Neural crest cell (in vitro differentiated cells): ENCODE measurements around the gene BGN. TPM values are rescaled to one million over a fixed set of nuclear protein-coding genes. Genes with fewer than 3 reads are reported as not detected.
A peak's percentile ranks its signal among the peaks of the same experiment; 100 is the strongest.

ENCODE experiments used
- DNase-seq: peaks from one replicate; pipeline ENCODE4 v3.0.0; 2021; ENCODE audit warnings: low read depth, mixed read lengths, low spot score
- H3K27ac Mint-ChIP-seq: one replicate; pipeline ENCODE4 v1.8.0; 2021; ENCODE audit warnings: mild to moderate bottlenecking, mixed read lengths; ENCODE audit not compliant: unreplicated experiment
- H3K27me3 Mint-ChIP-seq: 2 replicates; pipeline ENCODE4 v1.8.0; 2021; ENCODE audit warnings: low read depth, mild to moderate bottlenecking, mixed read lengths
- H3K36me3 Mint-ChIP-seq: 2 replicates; pipeline ENCODE4 v1.8.0; 2021; ENCODE audit warnings: low read depth, mild to moderate bottlenecking, mixed read lengths
- H3K4me1 Mint-ChIP-seq: 2 replicates; pipeline ENCODE4 v1.8.0; 2021; ENCODE audit warnings: mixed read lengths
- H3K4me3 Mint-ChIP-seq: one replicate; pipeline ENCODE4 v1.8.0; 2021; ENCODE audit warnings: mild to moderate bottlenecking, mixed read lengths
- H3K9me3 Mint-ChIP-seq: 2 replicates; pipeline ENCODE4 v1.8.0; 2021; ENCODE audit warnings: mixed read lengths
- CTCF ChIP-seq: fragments of 200-600 bp; sonication (generic); conservative IDR thresholded peaks from 2 replicates; pipeline ENCODE4 v1.5.0; 2021; ENCODE audit warnings: antibody characterized with exemption, mild to moderate bottlenecking
- total RNA-seq: library from RNA; stranded (reverse); gene quantifications from 2 replicates; pipeline ENCODE4 v1.2.1, GENCODE V29; 2021

Gene BGN
- total RNA-seq, 1 donor from 2014 or later, result 80.6 TPM

- Mint-ChIP-seq H3K36me3 (peaks cover 7% of the 10 kb centered on the region), H3K27me3 (no peaks in the 10 kb centered on the region)
Measured at GRCh38 chrX:153504445-153505016, 9.8 kb downstream of the BGN start.

GRCh38 chrX:153505361-153505760, 10.6 kb downstream of the BGN start:
- Mint-ChIP-seq H3K4me3 (no peak overlapping the region), H3K4me1 (peaks cover 7% of the 10 kb centered on the region), H3K27ac (no peak overlapping the region), H3K9me3 (peaks cover 7% of the 10 kb centered on the region), H3K36me3 (peaks cover 7% of the 10 kb centered on the region), H3K27me3 (no peaks in the 10 kb centered on the region)
- no peak for TF ChIP-seq CTCF
- no peak for DNase-seq

More at GRCh38 chrX:153504445-153505016, 9.8 kb downstream of the BGN start:
- no peak overlapping the region for H3K4me3 Mint-ChIP-seq
- H3K4me1 Mint-ChIP-seq, result peaks cover 7% of the 10 kb centered on the region
- no peak for DNase-seq
- TF ChIP-seq CTCF, result no peak
- no peak overlapping the region for H3K27ac Mint-ChIP-seq
- H3K9me3 Mint-ChIP-seq, result peaks cover 7% of the 10 kb centered on the region

GRCh38 chrX:153507484-153508178, 12.9 kb downstream of the BGN start:
- peak; percentile 80 for DNase-seq
- H3K4me3 Mint-ChIP-seq, result no peak overlapping the region
- TF ChIP-seq CTCF, result peak; percentile 79
- H3K36me3 Mint-ChIP-seq, result no peaks in the 10 kb centered on the region
- no peak overlapping the region for H3K27ac Mint-ChIP-seq
- H3K9me3 Mint-ChIP-seq, result no peaks in the 10 kb centered on the region
- H3K27me3 Mint-ChIP-seq, result no peaks in the 10 kb centered on the region
- H3K4me1 Mint-ChIP-seq, result no peaks in the 10 kb centered on the region

- no peaks in the 10 kb centered on the region for H3K4me1 Mint-ChIP-seq
- H3K27ac Mint-ChIP-seq, result no peak overlapping the region
- no peaks in the 10 kb centered on the region for H3K9me3 Mint-ChIP-seq
- H3K27me3 Mint-ChIP-seq, result peaks cover under 1% of the 10 kb centered on the region
- no peak for TF ChIP-seq CTCF
- no peak overlapping the region for H3K4me3 Mint-ChIP-seq
- H3K36me3 Mint-ChIP-seq, result no peaks in the 10 kb centered on the region
- no peak for DNase-seq
Measured at GRCh38 chrX:153509592-153509991, 14.8 kb downstream of the BGN start.

- Mint-ChIP-seq H3K27ac (no peak overlapping the region), H3K4me3 (no peak overlapping the region), H3K27me3 (peaks cover 9% of the 10 kb centered on the region), H3K36me3 (no peaks in the 10 kb centered on the region), H3K4me1 (no peaks in the 10 kb centered on the region), H3K9me3 (no peaks in the 10 kb centered on the region)
- TF ChIP-seq CTCF, result no peak
- no peak for DNase-seq
Measured at GRCh38 chrX:153510383-153510782, 15.6 kb downstream of the BGN start.
